Heart right ventricle (tissue), 16 donors: ENCODE measurements around the gene C12orf56. TPM values are rescaled to one million over a fixed set of nuclear protein-coding genes. Genes with fewer than 3 reads are reported as not detected.

Source experiments
- ATAC-seq, 8 donors: fragments of 200-7000 bp; cut with Tn5 transposase; one replicate each; pipeline ENCODE4 v1.9.1; 2020; ENCODE audit warnings: mild to moderate bottlenecking in 8 of 8, moderate library complexity in 8 of 8, moderate number of reproducible peaks in 1 of 8
- DNase-seq, 2 donors: peaks; one replicate each; pipeline ENCODE4 v3.0.0-alpha.2; 2020
- H3K27ac ChIP-seq, 10 donors: fragments of 200-600 bp; sonication (generic) in 2 of 10; one replicate each; pipeline versions ENCODE4 v1.5.0 to v1.8.0; 2020 to 2022; ENCODE audit warnings: mild to moderate bottlenecking in 3 of 10
- H3K27me3 ChIP-seq, 7 donors: fragments of 200-600 bp; one replicate each; pipeline ENCODE4 v1.8.0; 2021 to 2022; ENCODE audit warnings: mild to moderate bottlenecking in 2 of 7
- H3K36me3 ChIP-seq, 9 donors: fragments of 200-600 bp; sonication (generic) in 1 of 9; one replicate each; pipeline versions ENCODE4 v1.5.0 to v1.8.0; 2020 to 2022; ENCODE audit warnings: mild to moderate bottlenecking in 2 of 9
- H3K4me1 ChIP-seq, 9 donors: fragments of 200-600 bp; sonication (generic) in 1 of 9; one replicate each; pipeline versions ENCODE4 v1.5.0 to v1.8.0; 2020 to 2022; ENCODE audit warnings: mild to moderate bottlenecking in 4 of 9
- H3K4me3 ChIP-seq, 10 donors: fragments of 200-600 bp; sonication (generic) in 2 of 10; one replicate each; pipeline versions ENCODE4 v1.5.0 to v1.8.0; 2020 to 2022; ENCODE audit warnings: mild to moderate bottlenecking in 7 of 10, moderate library complexity in 2 of 10
- H3K9me3 ChIP-seq, 11 donors: fragments of 200-600 bp in 10 of 11; sonication (generic) in 2 of 11; one replicate each; pipeline versions ENCODE4 v1.5.0 to v1.8.0; 2013 to 2022; ENCODE audit warnings: mild to moderate bottlenecking in 2 of 11, control low read depth in 1 of 11, moderate library complexity in 1 of 11
- WGBS, 2 donors: extraction: QIAGEN DNeasy Blood & Tissue Kit; methylation state at CpG; one replicate each; pipeline ENCODE4 v1.1.7; 2013; ENCODE audit warnings: inconsistent platforms in 1 of 2; 5-methylcytosine and 5-hydroxymethylcytosine counted together
- intact Hi-C, 10 donors: fragments of 100-400 bp; cut with DNase I; formaldehyde crosslinking; loops; one replicate each; pipeline versions ENCODE4 v1.11.1 to v1.14.2; 2022
- polyA plus RNA-seq, 2 donors: library from polyadenylated mRNA; stranded (reverse); fragments of 200-250 nt; gene quantifications; one replicate each; pipeline ENCODE4 v1.2.3, GENCODE V29; 2013
- total RNA-seq, 10 donors: library from RNA; stranded (reverse); fragmentation: NEBNext Ultra II Directional in 3 of 10; extraction: Animal tissue kit (Norgen Biotek cat#: 25700) in 3 of 10; gene quantifications; one replicate each; pipeline versions ENCODE4 v1.2.1 to v1.2.4, GENCODE V29; 2021 to 2023
- TF ChIP-seq, protein P1 (sequence below), 9 donors: fragments of 200-600 bp; sonication (generic) in 2 of 9; IDR thresholded peaks; one replicate each; pipeline versions ENCODE4 v1.5.0 to v1.8.0; 2021 to 2022; ENCODE audit warnings: antibody characterized with exemption in 9 of 9, mild to moderate bottlenecking in 5 of 9, moderate library complexity in 1 of 9
- donor health status: Arrhythmogenic right ventricular cardiomyopathy.
- donor health status: ischemic (EF 13 %, LVEDD 7.1; RV severe dilation, severe dysfunction).
- donor health status: healthy with polysubstance abuse.
- donor health status: DM: no; HTN: yes; CAD: no.
- donor health status: DM: no; HTN: no; CAD: no.
- donor health status: ischemic (EF 25% LVEDD 6.9; RV normal size, moderate dysfunction).
- donor health status: ischemic (EF 25% LVEDD 5.7; RV mildly dilated, moderate dysfunction).
- donor health status: healthy.
- donor health status: DM: yes; HTN: yes; CAD: no.
- donor health status: Ischemic cardiomyopathy.
- donor health status: ischemic (EF 35%, LVEDD 5.7; RV mildly dilated, moderate dysfunction).
- donor health status: nonischemic (EF 11% LVEDD 7.7; RV severe dilation, severe dysfunction).
- donor health status: DM: yes; HTN: yes; CAD: no.
- donor health status: PGD.
- donor health status: ischemic (EF 29% LVEDD 5.4; RV normal size, mild dysfunction).
- donor health status: nonischemic (EF 23%, LVEDD 6.1; RV moderate dilation, normal function).

C12orf56 gene
- total and polyA plus RNA-seq, 12 donors, result not detected

- no peaks in the 10 kb centered on the region for H3K9me3 ChIP-seq
- H3K27ac ChIP-seq, result no peak overlapping the region
- intact Hi-C loops, result no loop called here
- TF ChIP-seq, protein P1, sequence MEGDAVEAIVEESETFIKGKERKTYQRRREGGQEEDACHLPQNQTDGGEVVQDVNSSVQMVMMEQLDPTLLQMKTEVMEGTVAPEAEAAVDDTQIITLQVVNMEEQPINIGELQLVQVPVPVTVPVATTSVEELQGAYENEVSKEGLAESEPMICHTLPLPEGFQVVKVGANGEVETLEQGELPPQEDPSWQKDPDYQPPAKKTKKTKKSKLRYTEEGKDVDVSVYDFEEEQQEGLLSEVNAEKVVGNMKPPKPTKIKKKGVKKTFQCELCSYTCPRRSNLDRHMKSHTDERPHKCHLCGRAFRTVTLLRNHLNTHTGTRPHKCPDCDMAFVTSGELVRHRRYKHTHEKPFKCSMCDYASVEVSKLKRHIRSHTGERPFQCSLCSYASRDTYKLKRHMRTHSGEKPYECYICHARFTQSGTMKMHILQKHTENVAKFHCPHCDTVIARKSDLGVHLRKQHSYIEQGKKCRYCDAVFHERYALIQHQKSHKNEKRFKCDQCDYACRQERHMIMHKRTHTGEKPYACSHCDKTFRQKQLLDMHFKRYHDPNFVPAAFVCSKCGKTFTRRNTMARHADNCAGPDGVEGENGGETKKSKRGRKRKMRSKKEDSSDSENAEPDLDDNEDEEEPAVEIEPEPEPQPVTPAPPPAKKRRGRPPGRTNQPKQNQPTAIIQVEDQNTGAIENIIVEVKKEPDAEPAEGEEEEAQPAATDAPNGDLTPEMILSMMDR (IDR thresholded peaks at IDR 0.05), result no peak
- 79 to 86% methylated on average over 4 of the region's 4 CpGs for WGBS, 2 donors
- DNase-seq (no peak), ATAC-seq (no peak)
- no peaks in the 10 kb centered on the region for H3K4me1 ChIP-seq
- H3K27me3 ChIP-seq, result no peaks in the 10 kb centered on the region
- no peaks in the 10 kb centered on the region for H3K36me3 ChIP-seq
- H3K4me3 ChIP-seq, result no peak overlapping the region
These were observed 104.0 kb downstream of the C12orf56 start for GRCh38 chr12:64286521-64286920.

- ATAC-seq, result no peak
- Histone ChIP-seq H3K4me3 (no peak overlapping the region), H3K9me3 (no peaks in the 10 kb centered on the region), H3K27me3 (no peaks in the 10 kb centered on the region), H3K4me1 (no peaks in the 10 kb centered on the region), H3K36me3 (no peaks in the 10 kb centered on the region), H3K27ac (no peak overlapping the region)
- TF ChIP-seq, protein P1 (IDR thresholded peaks at IDR 0.05), result no peak
- intact Hi-C loops, result no loop called here
- DNase-seq, result no peak
- WGBS, 2 donors, result 91 to 92% methylated on average over 4 of the region's 4 CpGs
These were observed 106.3 kb downstream of the C12orf56 start for GRCh38 chr12:64284256-64284655.

DNA sequence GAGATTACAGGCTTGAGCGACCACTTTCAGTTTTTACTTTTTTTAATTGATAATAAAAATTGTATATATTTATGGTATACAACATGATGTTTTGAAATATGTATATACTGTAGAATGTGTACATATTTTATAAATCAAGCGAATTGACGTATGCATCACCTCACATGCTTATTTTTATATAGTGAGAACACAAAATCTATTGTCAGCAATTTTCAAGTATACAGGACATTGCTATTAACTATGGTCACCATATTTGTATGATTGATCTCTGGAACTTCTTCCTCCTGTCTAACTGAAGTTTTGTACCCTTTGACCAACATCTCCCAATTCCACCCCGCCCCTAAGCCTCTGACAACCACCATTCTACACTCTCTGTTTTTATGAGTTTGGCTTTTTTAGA, 112.1 kb downstream of the C12orf56 start:
- Histone ChIP-seq H3K27me3 (no peaks in the 10 kb centered on the region), H3K4me1 (no peaks in the 10 kb centered on the region)
- ATAC-seq, result no peak

GRCh38 chr12:64273527-64274403, 116.8 kb downstream of the C12orf56 start:
- no peaks in the 10 kb centered on the region for H3K27me3 ChIP-seq
- ATAC-seq (peak in 1 of 8 donors; percentile 15), DNase-seq (no peak)
- no peak overlapping the region for H3K27ac ChIP-seq
- H3K36me3 ChIP-seq, result no peaks in the 10 kb centered on the region
- no peaks in the 10 kb centered on the region for H3K4me1 ChIP-seq
- TF ChIP-seq, protein P1 (IDR thresholded peaks at IDR 0.05), result peak in 7 of 9 donors; percentile 11 to 52 (median 38)
- no peak overlapping the region for H3K4me3 ChIP-seq
- no peaks in the 10 kb centered on the region for H3K9me3 ChIP-seq
- intact Hi-C loops, result no loop called here
- WGBS, 2 donors, result 66 to 70% methylated on average over 11 of the region's 11 CpGs

More for the DNA sequence above, 112.1 kb downstream of the C12orf56 start:
- intact Hi-C loops, result no loop called here
- no peak overlapping the region for H3K4me3 ChIP-seq
- H3K27ac ChIP-seq, result no peak overlapping the region
- H3K9me3 ChIP-seq, result no peaks in the 10 kb centered on the region
- no peaks in the 10 kb centered on the region for H3K36me3 ChIP-seq
- DNase-seq, result no peak
- TF ChIP-seq, protein P1 (IDR thresholded peaks at IDR 0.05), result no peak
- WGBS, 2 donors, result 92 to 95% methylated on average over 4 of the region's 4 CpGs
